AG04449 (cell line): ENCODE measurements around the gene KCNMA1.

Experiments
- CTCF ChIA-PET: fragments of 350-600 bp; formaldehyde crosslinking; extraction: SDS; loops from one replicate; lab custom pipeline; 2021; ENCODE audit warnings: antibody characterized with exemption; lab: Yijun Ruan, JAX
- POLR2A ChIA-PET: fragments of 400-600, 350-600 bp; formaldehyde crosslinking; extraction: SDS; loops from one replicate; lab custom pipeline; 2020; ENCODE audit warnings: antibody characterized with exemption, inconsistent platforms; lab: Yijun Ruan, JAX
- DNase-seq: peaks from one replicate; pipeline ENCODE4 v3.0.0-alpha.2; 2010; ENCODE audit warnings: low read depth, low spot score
- H3K4me3 ChIP-seq: 2 replicates; pipeline ENCODE4 v1.5.1; 2011; ENCODE audit warnings: low read depth, mild to moderate bottlenecking, control low read depth, low read length
- CTCF ChIP-seq: IDR thresholded peaks from one replicate; pipeline ENCODE4 v1.5.1; 2011; ENCODE audit warnings: mild to moderate bottlenecking, moderate library complexity, low read length, control low read depth, inconsistent platforms; ENCODE audit not compliant: insufficient read depth; ENCODE audit errors: missing control alignments

Gene KCNMA1

GRCh38 chr10:77031531-77032187, 605.9 kb downstream of the KCNMA1 start:
- TF ChIP-seq CTCF, result no peak
- POLR2A ChIA-PET, result no interaction called here
- H3K4me3 ChIP-seq, result no peak overlapping the region
- DNase-seq, result no peak
- CTCF ChIA-PET, result interaction anchor here (0.6 kb wide), 1 partner anchor 1676 kb away, joined by 3 read pairs; no protein-coding TSS in a partner anchor

GRCh38 chr10:77030974-77031373, 606.6 kb downstream of the KCNMA1 start:
- POLR2A ChIA-PET, result no interaction called here
- TF ChIP-seq CTCF, result no peak
- H3K4me3 ChIP-seq, result no peak overlapping the region
- no peak for DNase-seq
- CTCF ChIA-PET, result no interaction called here

GRCh38 chr10:77029777-77030717, 607.6 kb downstream of the KCNMA1 start:
- ChIA-PET CTCF (interaction anchor here (0.8 kb wide), 1 partner anchor 8 kb away, joined by 3 read pairs; no protein-coding TSS in a partner anchor), POLR2A (no interaction called here)
- no peak for TF ChIP-seq CTCF
- DNase-seq, result no peak
- no peak overlapping the region for H3K4me3 ChIP-seq

DNA sequence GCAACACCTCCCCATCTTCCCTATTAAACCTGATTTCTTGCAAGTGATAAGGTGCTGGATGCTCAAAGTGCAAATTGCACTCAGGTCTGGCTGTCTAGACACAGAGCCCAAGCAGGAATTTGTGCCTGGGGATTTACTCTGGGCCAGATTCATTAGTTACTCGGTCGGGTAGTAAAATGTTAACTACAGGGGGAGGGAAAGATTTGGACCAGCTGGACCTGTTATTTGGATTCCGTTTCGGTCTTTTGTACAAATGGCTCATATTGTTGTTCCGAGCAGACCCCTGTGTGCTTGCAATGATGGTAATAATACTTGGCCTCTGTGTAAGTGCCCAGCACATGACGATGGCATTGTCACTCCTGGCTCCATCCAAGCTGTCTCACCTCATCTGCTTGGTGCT, 609.6 kb downstream of the KCNMA1 start:
- no peak for TF ChIP-seq CTCF
- ChIA-PET CTCF (no interaction called here), POLR2A (no interaction called here)
- no peak for DNase-seq
- H3K4me3 ChIP-seq, result no peak overlapping the region

DNA sequence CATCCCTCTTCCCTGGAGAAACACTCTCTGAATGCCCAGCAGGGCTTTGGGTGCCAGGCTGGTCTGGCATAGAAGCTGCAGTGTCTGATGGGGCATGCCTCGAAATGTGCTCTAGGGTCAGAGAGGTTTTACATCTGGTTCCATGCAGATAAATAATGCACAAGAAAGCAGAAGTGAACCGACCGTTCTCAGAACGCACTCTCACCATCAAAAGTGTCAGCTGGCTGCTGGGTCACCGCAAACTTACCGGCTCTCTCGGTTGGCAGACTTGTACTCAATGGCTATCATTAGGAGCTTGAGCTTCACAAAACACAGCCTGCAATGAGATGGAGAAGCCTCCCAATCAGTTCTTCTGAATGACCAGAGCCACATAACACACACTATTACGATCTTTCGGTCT, 610.0 kb downstream of the KCNMA1 start:
- DNase-seq, result no peak
- no peak overlapping the region for H3K4me3 ChIP-seq
- ChIA-PET POLR2A (no interaction called here), CTCF (no interaction called here)
- no peak for TF ChIP-seq CTCF

- DNase-seq, result no peak
- H3K4me3 ChIP-seq, result no peak overlapping the region
- ChIA-PET CTCF (interaction anchor here (0.8 kb wide), 1 partner anchor 22 kb away, joined by 3 read pairs; no protein-coding TSS in a partner anchor), POLR2A (no interaction called here)
- no peak for TF ChIP-seq CTCF
Observed at GRCh38 chr10:77027141-77027540, 610.5 kb downstream of the KCNMA1 start.
